ENCODE data around the gene WDFY3.
"Not testable (repeated sequence)": the region's sequence is repeated elsewhere in the genome, so short reads cannot be mapped to it uniquely, and the experiment has no call there.

Gene WDFY3

GRCh38 chr4:84697159-84697558, 269.3 kb downstream of the WDFY3 start:
- DNase-seq: no peak

DNA sequence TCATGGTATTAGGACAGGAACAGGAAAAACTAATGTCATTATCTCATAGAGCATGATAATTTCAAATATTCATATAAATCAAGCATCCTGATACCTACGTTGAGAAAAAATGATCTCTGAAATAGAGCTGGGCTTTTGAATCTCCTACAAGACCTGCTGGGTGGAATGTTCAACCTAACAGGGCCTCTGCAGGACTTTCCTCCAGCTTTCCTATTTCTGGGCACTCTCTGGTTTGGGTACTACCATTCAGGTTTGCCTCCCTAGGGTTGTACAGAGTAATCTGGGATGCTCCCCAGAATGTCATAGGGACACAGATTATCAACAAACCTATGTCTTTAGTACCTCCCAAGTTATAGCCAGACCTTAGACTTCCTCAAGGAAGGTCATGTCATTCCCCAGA, 274.7 kb downstream of the WDFY3 start:
- DNase-seq: no peak

- no peak for DNase-seq
These were observed 275.3 kb downstream of the WDFY3 start for GRCh38 chr4:84691170-84691691.

- DNase-seq: no peak
These were observed 276.0 kb downstream of the WDFY3 start for GRCh38 chr4:84690481-84690880.

DNA sequence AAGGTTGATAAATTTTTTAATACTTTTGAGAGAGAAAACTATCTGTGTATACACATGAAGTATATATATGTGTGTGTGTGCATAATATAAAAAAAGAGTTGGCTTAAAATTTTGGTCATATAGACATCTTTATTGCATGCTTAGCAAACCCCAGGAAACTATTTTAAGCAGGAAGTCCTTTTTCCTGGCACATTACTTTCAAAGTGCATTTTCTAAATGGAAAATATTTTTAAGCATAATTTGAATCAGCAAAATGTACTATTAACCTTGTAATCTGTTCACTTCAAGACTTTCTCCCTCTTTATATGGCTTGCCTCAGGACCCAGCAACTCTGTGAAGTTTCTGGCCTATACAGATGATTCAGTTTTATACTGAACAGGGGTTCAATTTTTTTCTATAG, 277.3 kb downstream of the WDFY3 start:
- no peak for DNase-seq

- DNase-seq: no peak
These were observed 277.9 kb downstream of the WDFY3 start for GRCh38 chr4:84688605-84689004.

- no peak for DNase-seq
These were observed 281.4 kb downstream of the WDFY3 start for GRCh38 chr4:84685105-84685504.

GRCh38 chr4:84684361-84684760, 282.1 kb downstream of the WDFY3 start:
- no peak for DNase-seq

GRCh38 chr4:84683064-84683850, 283.2 kb downstream of the WDFY3 start:
- no peak for DNase-seq

DNA sequence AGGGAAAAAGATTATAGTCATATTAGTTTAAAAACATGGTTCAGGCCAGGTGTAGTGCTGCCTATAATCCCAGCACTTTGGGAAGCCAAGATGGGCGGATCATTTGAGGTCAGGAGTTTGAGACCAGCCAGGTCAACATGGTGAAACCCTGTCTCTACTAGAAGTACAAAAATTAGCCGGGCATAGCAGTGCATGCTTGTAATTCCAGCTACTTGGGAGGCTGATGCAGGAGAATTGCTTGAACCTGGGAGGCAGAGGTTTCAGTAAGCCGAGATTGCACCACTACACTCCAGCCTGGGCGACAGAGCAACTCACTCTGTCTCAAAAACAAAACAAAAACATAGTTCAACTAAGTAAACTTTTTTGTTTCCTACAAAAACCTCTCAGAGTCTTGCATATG, 283.8 kb downstream of the WDFY3 start:
- DNase-seq: not testable (repeated sequence)

- no peak for DNase-seq
These were observed 284.8 kb downstream of the WDFY3 start for GRCh38 chr4:84681486-84682274.

- DNase-seq: no peak
These were observed 285.5 kb downstream of the WDFY3 start for GRCh38 chr4:84680956-84681355.

- DNase-seq: no peak
These were observed 287.3 kb downstream of the WDFY3 start for GRCh38 chr4:84678976-84679744.

GRCh38 chr4:84677995-84678394, 288.5 kb downstream of the WDFY3 start:
- DNase-seq: no peak

GRCh38 chr4:84677093-84677492, 289.4 kb downstream of the WDFY3 start:
- DNase-seq: no peak

GRCh38 chr4:84673475-84674240, 292.8 kb downstream of the WDFY3 start:
- DNase-seq: no peak

GRCh38 chr4:84672177-84672576, 294.3 kb downstream of the WDFY3 start:
- no peak for DNase-seq

DNA sequence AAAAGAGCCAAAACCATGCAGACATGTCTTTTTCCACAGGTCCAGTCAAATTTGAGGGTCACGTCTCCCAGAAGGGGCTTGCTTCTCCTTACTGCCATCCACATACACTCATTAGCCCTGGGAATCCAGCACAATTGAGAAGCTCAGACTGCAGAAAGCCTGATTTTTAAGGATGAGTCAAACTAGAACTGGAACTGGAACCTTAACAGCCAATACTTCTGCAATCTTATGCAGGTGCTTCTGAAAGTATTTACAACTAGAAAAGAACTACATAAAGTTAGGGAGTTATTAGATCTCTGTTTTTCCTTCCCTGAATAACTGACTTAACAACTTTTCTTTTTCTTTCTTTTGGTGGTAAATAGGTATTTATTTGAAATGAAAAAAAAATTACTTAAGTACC, 297.3 kb downstream of the WDFY3 start:
- no peak for DNase-seq

DNA sequence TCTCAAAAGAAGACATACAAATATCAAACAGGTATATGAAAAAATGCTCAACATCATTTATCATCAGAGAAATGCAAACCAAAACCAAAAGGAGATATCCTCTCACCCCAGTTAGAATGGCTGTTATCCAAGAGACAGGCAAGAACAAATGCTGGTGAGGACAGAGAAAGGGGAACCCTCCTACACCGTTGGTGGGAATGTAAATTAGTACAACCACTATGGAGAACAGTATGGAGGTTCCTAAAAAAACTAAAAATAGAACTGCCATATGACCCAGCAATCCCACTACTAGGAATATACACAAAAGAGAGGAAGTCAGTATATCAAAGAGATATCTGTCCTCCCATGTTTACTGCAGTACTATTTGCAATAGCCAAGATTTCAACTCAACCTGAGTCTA, 300.1 kb downstream of the WDFY3 start:
- no peak for DNase-seq

DNA sequence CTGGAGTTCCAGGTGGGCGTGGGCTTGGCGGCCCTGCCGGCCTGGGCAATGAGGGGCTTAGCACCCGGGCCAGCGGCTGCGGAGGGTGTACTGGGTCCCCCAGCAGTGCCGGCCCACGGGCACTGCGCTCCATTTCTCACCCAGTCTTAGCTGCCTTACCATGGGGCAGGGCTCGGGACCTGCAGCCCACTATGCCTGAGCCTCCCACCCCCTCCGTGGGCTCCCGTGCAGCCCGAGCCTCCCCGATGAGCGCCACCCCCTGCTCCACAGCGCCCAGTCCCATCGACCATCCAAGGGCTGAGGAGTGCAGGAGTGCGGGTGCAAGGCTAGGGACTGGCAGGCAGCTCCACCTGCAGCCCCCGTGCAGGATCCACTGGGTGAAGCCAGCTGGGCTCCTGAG, 301.7 kb downstream of the WDFY3 start:
- not testable (repeated sequence) for DNase-seq

GRCh38 chr4:84661191-84661939, 305.1 kb downstream of the WDFY3 start:
- DNase-seq: no peak

DNA sequence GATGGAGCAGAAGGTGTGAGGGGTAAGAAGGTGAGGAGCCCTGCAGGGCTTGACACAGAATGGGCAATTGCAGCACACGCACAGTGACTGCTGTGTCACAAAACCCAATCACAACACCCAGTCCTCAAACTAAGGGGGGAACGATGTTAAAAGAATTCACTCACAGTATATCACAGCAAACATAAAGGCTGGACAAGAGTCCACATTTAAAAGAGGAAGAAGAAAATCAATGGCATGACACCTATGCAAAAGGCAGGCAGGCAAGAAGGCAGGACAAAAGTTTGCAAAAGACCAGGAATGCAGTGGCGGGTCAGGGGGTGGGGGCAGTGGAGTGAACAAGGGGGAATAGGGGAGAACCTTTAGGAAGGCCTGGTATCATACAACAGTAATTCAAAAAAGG, 305.9 kb downstream of the WDFY3 start:
- DNase-seq: no peak
